Brain microvascular endothelial cell (primary cell): Measurements from ENCODE around the gene GDPD1.
A peak's percentile ranks its signal among the peaks of the same experiment; 100 is the strongest.
"Not testable (repeated sequence)": the region's sequence is repeated elsewhere in the genome, so short reads cannot be mapped to it uniquely, and the experiment has no call there.

ENCODE experiments used
- DNase-seq: peaks from one replicate; pipeline ENCODE4 v3.0.0-alpha.2; 2020
- H3K27ac ChIP-seq: fragments of 250-450 bp; sonication (Bioruptor Pico); 2 replicates; pipeline ENCODE4 v1.5.1; 2020; ENCODE audit warnings: mild to moderate bottlenecking, moderate library complexity
- H3K27me3 ChIP-seq: fragments of 250-450 bp; sonication (Bioruptor Pico); replicated peaks from 2 replicates; pipeline ENCODE4 v1.5.1; 2020; ENCODE audit warnings: mild to moderate bottlenecking
- H3K36me3 ChIP-seq: fragments of 250-450 bp; sonication (Bioruptor Pico); replicated peaks from 2 replicates; pipeline ENCODE4 v1.5.1; 2020; ENCODE audit warnings: mild to moderate bottlenecking
- H3K4me3 ChIP-seq: 2 replicates; pipeline ENCODE4 v1.5.1; 2011; ENCODE audit warnings: low read depth, mild to moderate bottlenecking, control low read depth, low read length, moderate library complexity
- in situ Hi-C: cut with HindIII; loops from 2 replicates; pipeline ENCODE4 v1.10.0; 2017; ENCODE audit warnings: low sequenced_read_pairs, low pct_ligation_motif_present
- TF ChIP-seq, protein P1 (sequence below): IDR thresholded peaks from 2 replicates; pipeline ENCODE4 v1.5.1; 2011; ENCODE audit warnings: low read depth, mild to moderate bottlenecking, moderate library complexity, low read length, control low read depth, inconsistent platforms; ENCODE audit errors: missing control alignments

GDPD1 gene

DNA sequence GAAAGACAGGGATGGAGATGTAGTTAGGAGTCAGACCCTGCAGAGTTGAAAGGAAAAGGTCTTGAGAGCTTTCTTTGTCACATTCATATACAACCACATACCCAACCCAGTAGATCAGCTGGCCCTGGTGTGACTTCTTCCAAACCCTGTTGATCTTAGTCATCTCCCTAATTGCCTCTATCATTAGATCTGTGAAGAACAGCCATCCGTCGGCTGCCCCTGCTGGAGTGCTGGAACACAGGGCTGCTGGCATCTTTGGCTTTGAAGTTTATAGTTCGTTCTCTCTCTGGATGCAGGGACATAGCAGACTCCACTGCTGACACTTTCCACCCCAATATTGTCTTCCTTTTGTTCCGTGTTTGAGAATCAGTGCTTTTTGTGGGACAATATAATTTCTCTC lies 20.9 kb upstream of the GDPD1 start:
- no peak for DNase-seq
- H3K4me3 ChIP-seq, result no peak overlapping the region
- no peaks in the 10 kb centered on the region for H3K27me3 ChIP-seq
- in situ Hi-C loops, result no loop called here
- TF ChIP-seq, protein P1, sequence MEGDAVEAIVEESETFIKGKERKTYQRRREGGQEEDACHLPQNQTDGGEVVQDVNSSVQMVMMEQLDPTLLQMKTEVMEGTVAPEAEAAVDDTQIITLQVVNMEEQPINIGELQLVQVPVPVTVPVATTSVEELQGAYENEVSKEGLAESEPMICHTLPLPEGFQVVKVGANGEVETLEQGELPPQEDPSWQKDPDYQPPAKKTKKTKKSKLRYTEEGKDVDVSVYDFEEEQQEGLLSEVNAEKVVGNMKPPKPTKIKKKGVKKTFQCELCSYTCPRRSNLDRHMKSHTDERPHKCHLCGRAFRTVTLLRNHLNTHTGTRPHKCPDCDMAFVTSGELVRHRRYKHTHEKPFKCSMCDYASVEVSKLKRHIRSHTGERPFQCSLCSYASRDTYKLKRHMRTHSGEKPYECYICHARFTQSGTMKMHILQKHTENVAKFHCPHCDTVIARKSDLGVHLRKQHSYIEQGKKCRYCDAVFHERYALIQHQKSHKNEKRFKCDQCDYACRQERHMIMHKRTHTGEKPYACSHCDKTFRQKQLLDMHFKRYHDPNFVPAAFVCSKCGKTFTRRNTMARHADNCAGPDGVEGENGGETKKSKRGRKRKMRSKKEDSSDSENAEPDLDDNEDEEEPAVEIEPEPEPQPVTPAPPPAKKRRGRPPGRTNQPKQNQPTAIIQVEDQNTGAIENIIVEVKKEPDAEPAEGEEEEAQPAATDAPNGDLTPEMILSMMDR, result no peak
- H3K36me3 ChIP-seq, result peaks cover 5% of the 10 kb centered on the region
- H3K27ac ChIP-seq, result no peak overlapping the region

DNA sequence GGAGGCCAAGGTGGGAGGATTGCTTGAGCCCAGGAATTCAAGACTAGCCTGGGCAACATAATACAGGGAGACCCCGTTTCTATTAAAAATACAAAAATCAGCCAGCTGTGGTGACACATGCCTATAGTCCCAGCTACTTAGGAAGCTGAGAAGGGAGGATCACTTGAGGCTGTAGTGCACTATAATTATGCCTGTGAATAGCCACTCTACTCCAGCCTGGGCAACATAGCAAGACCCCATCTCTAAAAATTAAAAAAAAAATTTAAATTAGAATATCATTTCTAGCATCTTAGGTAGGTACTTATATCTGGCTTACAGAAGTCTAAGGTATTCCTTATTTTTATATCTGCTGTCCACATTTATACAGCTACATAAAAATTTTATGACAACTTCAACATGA lies 18.0 kb upstream of the GDPD1 start:
- in situ Hi-C loops, result no loop called here
- no peak for DNase-seq

DNA sequence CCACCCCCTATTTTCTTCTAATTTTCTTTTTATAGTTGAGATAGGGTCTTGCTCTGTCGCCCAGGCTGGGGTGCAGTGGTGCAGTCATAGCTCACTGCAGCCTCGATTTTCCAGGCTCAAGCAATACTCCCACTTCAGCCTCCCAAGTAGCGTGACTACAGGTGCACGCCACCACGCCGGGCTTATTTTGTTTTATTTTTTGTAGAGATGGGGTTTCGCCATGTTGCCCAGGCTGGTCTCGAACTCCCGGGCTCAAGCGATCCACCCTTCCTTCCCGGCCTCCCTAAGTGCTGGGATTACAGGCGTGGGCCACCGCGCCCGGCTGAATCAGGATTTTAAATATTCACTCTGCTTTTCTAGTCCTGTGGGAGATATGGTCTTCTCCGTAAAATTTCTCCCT lies 941 bp upstream of the GDPD1 start:
- TF ChIP-seq, protein P1, result no peak
- H3K4me3 ChIP-seq, result no peak overlapping the region
- H3K36me3 ChIP-seq, result no peaks in the 10 kb centered on the region
- in situ Hi-C loops, result no loop called here
- no peak for DNase-seq
- H3K27me3 ChIP-seq, result no peaks in the 10 kb centered on the region
- H3K27ac ChIP-seq, result no peak overlapping the region

More for the DNA sequence above, 18.0 kb upstream of the GDPD1 start:
- H3K4me3 ChIP-seq, result no peak overlapping the region
- TF ChIP-seq, protein P1, result no peak
- no peak overlapping the region for H3K27ac ChIP-seq
- H3K27me3 ChIP-seq, result no peaks in the 10 kb centered on the region
- peaks cover 5% of the 10 kb centered on the region for H3K36me3 ChIP-seq

DNA sequence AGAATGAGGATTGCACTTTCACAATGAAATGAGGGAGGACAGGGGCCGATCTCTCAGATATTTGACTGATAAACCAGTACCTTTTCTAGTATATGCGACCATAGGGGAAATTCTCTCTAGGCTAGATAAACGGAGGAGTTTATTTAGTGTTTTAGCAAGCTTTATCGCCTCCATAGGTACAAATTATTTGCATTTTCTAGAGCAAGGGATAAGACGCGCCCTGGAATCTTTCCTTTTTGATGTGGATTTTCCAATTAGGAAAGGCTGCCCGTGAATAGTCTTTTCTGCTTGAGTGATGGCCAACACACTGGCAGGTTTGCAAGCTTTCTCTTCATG lies 351 bp upstream of the GDPD1 start:
- DNase-seq, result no peak
- in situ Hi-C loops, result no loop called here
- Histone ChIP-seq H3K36me3 (no peaks in the 10 kb centered on the region), H3K27ac (no peak overlapping the region), H3K4me3 (peak overlapping the region; percentile 85), H3K27me3 (no peaks in the 10 kb centered on the region)
- TF ChIP-seq, protein P1, result no peak

DNA sequence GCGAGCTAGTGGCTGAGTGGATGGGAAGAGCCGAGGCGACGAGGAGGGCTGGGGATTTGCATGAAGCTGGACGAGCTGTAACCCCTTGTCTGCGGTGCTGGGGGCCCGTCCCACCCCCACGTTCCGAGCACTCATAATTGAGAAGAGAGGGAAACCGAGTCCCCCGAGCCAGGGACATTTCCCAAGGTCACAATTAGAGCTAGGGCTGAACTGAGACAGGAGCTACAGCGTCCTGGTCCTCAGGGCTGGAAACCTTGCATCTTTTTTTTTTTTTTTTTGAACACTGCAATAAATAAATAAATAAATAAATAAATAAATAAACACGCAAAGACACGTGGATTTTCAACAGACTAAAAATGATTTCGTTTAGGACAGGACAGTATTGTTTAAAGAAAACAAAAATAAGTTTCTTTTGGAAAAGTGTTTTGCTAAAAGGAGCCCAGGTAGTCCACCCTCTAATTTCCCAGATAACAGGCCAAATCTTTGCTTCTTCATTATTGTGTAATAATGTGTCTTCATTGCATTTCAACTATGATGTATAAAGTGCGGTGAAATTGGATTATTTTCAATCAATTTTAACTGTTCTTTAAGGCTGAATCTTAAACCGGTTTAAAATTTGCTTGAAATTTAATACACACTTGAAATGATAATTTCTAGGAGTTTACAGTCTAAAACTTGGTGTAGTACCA lies 992 bp downstream of the GDPD1 start:
- Histone ChIP-seq H3K27ac (no peak overlapping the region), H3K4me3 (peak overlapping the region; percentile 85), H3K36me3 (no peaks in the 10 kb centered on the region), H3K27me3 (no peaks in the 10 kb centered on the region)
- in situ Hi-C loops, result no loop called here
- DNase-seq, result no peak
- TF ChIP-seq, protein P1, result no peak

DNA sequence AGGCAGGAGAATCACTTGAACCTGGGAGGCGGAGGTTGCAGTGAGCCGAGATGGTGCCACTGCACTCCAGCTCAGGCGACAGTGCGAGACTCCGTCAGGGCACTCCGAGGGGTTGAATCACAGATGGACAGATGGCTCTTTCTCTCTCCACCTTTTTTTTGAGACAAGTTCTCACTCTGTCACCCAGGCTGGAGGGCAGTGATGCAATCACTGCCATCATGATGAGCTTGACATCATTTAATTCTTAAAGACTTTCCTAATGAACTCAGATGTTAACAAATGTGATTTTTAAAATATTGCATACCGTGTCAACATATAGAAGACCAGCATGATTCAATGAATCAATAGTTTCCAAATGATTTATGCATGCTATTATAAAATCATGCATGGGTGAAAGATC lies 3.5 kb downstream of the GDPD1 start:
- H3K27me3 ChIP-seq, result no peaks in the 10 kb centered on the region
- TF ChIP-seq, protein P1, result no peak

DNA sequence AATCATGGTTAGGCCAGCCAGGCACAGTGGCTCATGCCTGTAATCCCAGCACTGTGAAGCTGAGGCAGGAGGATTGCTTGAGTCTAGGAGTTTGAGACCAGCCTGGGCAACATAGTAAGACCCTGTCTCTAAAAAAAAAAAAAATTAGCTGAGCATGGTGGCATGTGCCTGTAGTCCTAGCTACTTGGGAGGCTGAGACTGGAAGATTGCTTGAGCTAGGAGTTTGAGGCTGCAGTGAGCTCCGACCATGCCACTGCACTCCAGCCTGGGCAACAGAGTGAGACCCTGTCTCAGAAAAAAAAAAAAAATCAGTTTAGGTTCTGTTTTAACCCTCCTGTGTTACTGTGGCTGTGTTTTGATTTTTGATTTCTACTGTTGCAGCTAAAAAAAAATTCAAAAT lies 8.3 kb downstream of the GDPD1 start:
- H3K27me3 ChIP-seq, in situ Hi-C loops, H3K4me3 ChIP-seq, H3K36me3 ChIP-seq, H3K27ac ChIP-seq, DNase-seq: not testable (repeated sequence)

More for the DNA sequence above, 3.5 kb downstream of the GDPD1 start:
- in situ Hi-C loops, result no loop called here
- H3K27ac ChIP-seq, result no peak overlapping the region
- H3K36me3 ChIP-seq, result no peaks in the 10 kb centered on the region
- no peak for DNase-seq
- H3K4me3 ChIP-seq, result no peak overlapping the region
